Activated T-cell treated with anti-CD3 and anti-CD28 coated beads, Interleukin-2, amount 50 U/mL, for 4 hours (primary cell): ENCODE results near the gene SP6. TPM values are rescaled to one million over a fixed set of nuclear protein-coding genes. Genes with fewer than 3 reads are reported as not detected.

ENCODE experiments used
- total RNA-seq, 3 donors: library from RNA; stranded (reverse); gene quantifications; one replicate each; pipeline ENCODE4 v1.2.1, GENCODE V29; 2021

Gene SP6
- total RNA-seq, 3 donors from 2014 or later, result 0.05 to 0.08 (median 0.05) TPM

Other genes starting within 250 kb of the SP6 start
- gene KPNB1, start 201.2 kb downstream of the SP6 start, total RNA-seq, result 100 to 1,000 TPM; 916 to 992 (median 944) TPM
- 10 to 100 TPM; 24.4 to 34.7 (median 24.6) TPM for gene TBKBP1, start 157.0 kb downstream of the SP6 start, total RNA-seq
- 100 to 1,000 TPM in 2 of 3 donors, 10 to 100 TPM in 1; 77.8 to 111 (median 101) TPM for gene TBX21, start 117.9 kb downstream of the SP6 start, total RNA-seq
- gene OSBPL7, start 29.4 kb downstream of the SP6 start, total RNA-seq, result 1 to 10 TPM; 8.1 to 9.3 (median 9.0) TPM
- 10 to 100 TPM; 56.6 to 62.1 (median 58.6) TPM for gene MRPL10, start 19.6 kb downstream of the SP6 start, total RNA-seq
- gene LRRC46, start 19.5 kb downstream of the SP6 start, total RNA-seq, result under 1 TPM; 0.27 to 0.63 (median 0.29) TPM
- gene SCRN2, start 9.9 kb downstream of the SP6 start, total RNA-seq, result 10 to 100 TPM; 13.9 to 15.6 (median 14.5) TPM
- gene SP2, start 45.1 kb upstream of the SP6 start, total RNA-seq, result 10 to 100 TPM; 20.9 to 25.6 (median 23.1) TPM
- 10 to 100 TPM; 82.8 to 83.5 (median 83.2) TPM for gene PNPO, start 90.4 kb upstream of the SP6 start, total RNA-seq
- gene PRR15L, start 106.7 kb upstream of the SP6 start, total RNA-seq, result under 1 TPM in 2 of 3 donors, not detected in 1; 0.14 to 0.29 TPM
- 100 to 1,000 TPM; 145 to 159 (median 156) TPM for gene CDK5RAP3, start 120.0 kb upstream of the SP6 start, total RNA-seq
- gene COPZ2, start 186.6 kb upstream of the SP6 start, total RNA-seq, result 1 to 10 TPM; 2.6 to 3.9 (median 3.2) TPM
- gene NFE2L1, start 197.2 kb upstream of the SP6 start, total RNA-seq, result 100 to 1,000 TPM in 2 of 3 donors, 10 to 100 TPM in 1; 93.1 to 123 (median 109) TPM